22Rv1 (cell line): ENCODE data around the gene SAV1.

Source experiments
- H3K27ac ChIP-seq: fragments of 450-650 bp; 2 replicates; pipeline ENCODE4 v1.5.1; 2017
- ZFX ChIP-seq: fragments of 450-650 bp; IDR thresholded peaks from 2 replicates; pipeline ENCODE4 v1.6.1; 2017; ENCODE audit warnings: antibody characterized with exemption, borderline replicate concordance
- TF ChIP-seq, protein P1 (sequence below): fragments of 450-650 bp; IDR thresholded peaks from 2 replicates; pipeline ENCODE4 v1.5.1; 2017; ENCODE audit warnings: mild to moderate bottlenecking

SAV1 gene

DNA sequence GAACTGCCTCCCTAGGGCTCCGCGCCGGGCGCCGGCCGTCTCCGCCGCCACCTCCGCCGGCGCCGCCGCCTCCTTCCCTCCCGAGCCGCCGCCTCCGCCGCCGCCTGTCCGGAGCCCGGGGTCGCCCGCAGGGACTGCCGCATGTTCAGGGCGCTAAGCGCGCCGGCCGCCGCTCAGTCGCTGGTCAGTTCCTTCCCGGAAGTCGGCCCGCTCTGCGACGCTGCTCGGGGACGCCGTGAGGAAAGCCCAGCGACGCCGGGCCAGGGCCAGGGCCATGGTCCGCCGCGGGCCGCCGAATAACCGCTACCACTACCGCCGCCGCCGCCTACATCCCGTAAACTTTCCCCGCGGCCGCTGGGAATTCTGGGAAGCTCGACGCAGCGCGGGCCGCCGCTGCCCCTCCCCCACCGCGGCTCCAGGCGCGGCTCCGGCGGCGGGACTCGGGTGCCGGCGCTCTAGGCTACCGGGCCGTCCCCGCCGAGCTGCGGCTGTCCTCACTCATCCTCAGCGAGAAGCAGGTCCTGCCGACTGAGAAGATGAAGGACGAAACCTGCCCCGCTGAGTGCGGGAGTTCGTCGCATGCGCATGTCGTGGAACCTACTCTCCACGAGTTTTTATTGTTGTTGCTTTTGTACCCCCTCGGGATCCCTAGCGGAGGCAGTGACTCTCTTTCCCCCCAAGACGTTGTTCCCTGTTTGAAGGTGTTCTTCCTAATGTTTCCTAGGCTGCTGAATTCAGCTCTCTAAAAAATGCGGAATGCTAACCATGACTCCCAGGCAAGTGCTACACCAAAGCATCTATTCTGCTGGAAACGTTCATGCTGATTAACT lies at the start of gene SAV1:
SAV1 (minus strand) TSS at position 311 of the 830 bp plus-strand sequence. CDS start 339 bp downstream, outside the sequence.
- H3K27ac ChIP-seq, result peak within 1 kb of the TSS; percentile 92
- TF ChIP-seq, protein P1, sequence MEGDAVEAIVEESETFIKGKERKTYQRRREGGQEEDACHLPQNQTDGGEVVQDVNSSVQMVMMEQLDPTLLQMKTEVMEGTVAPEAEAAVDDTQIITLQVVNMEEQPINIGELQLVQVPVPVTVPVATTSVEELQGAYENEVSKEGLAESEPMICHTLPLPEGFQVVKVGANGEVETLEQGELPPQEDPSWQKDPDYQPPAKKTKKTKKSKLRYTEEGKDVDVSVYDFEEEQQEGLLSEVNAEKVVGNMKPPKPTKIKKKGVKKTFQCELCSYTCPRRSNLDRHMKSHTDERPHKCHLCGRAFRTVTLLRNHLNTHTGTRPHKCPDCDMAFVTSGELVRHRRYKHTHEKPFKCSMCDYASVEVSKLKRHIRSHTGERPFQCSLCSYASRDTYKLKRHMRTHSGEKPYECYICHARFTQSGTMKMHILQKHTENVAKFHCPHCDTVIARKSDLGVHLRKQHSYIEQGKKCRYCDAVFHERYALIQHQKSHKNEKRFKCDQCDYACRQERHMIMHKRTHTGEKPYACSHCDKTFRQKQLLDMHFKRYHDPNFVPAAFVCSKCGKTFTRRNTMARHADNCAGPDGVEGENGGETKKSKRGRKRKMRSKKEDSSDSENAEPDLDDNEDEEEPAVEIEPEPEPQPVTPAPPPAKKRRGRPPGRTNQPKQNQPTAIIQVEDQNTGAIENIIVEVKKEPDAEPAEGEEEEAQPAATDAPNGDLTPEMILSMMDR, result 0 out of 2 replicates have a peak, but pooled peaks have one; percentile 2
- TF ChIP-seq ZFX, result no peak

DNA sequence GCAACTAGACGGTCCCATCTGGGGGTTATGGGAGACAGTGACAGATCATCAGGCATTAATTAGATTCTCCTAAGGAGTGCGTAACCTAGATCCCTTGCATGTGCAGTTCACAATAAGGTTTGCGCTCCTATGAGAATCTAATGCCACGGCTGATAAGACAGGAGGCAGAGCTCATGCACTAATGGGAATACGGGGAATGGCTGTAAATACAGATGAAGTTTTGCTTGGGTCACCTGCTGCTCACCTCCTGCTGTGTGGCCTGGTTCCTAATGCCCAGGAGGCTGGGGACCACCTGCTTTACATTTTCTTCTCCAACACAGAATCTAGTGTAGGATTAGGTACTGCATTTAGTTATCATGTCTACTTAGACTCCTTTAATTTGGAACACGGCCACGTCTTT lies 49.7 kb upstream of the SAV1 start:
- TF ChIP-seq, protein P1, result no peak
- TF ChIP-seq ZFX, result no peak
- no peak overlapping the region for H3K27ac ChIP-seq

DNA sequence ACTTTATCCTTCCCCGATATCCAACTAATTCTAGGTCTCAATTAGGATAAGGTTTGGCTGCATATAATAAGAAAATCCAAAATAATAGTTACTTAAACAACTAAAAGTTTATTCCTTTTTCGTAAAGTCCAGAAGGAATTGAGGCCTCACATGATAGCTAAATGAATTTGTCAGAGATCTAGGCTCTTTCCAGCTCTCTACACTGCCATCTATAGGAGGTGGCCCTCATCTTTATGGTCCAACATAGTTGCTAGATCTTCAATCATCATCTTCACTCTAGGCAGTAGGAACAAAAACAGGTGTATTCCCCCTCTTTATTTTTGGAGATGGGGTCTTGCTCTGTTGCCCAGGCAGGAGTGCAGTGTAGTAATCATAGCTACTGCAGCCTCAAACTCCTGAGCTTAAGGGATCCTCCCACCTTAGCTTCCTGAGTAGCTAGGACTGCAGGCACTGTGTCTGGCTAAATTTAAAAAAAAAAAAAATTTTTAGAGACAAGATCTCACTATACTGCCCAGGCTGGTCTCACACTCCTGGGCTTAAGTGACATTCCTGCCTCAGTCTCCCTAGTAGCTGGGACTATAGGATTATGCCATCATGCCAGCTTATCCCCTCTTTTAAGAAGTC lies 46.5 kb upstream of the SAV1 start:
- no peak overlapping the region for H3K27ac ChIP-seq
- TF ChIP-seq, protein P1, result peak; percentile 80
- no peak for TF ChIP-seq ZFX

DNA sequence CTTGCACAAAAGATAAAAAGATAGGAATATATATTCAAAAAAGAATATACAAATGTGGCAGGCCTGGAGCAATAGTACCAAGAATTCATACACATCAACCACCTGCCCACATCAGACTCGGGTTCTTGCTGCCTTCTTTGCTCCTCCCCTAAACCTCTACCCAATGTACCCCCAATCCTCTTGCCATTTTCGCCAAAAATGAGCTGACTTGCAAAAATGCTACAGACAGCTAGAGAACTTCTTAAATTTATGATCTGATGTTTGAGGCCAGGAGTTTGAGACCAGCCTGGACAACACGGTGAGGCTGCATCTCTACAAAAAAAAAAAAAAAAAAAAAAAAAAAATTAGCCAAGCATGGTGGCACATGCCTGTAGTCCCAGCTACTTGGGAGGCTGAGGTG lies 42.9 kb upstream of the SAV1 start:
- TF ChIP-seq, protein P1, result no peak
- no peak for TF ChIP-seq ZFX
- no peak overlapping the region for H3K27ac ChIP-seq

DNA sequence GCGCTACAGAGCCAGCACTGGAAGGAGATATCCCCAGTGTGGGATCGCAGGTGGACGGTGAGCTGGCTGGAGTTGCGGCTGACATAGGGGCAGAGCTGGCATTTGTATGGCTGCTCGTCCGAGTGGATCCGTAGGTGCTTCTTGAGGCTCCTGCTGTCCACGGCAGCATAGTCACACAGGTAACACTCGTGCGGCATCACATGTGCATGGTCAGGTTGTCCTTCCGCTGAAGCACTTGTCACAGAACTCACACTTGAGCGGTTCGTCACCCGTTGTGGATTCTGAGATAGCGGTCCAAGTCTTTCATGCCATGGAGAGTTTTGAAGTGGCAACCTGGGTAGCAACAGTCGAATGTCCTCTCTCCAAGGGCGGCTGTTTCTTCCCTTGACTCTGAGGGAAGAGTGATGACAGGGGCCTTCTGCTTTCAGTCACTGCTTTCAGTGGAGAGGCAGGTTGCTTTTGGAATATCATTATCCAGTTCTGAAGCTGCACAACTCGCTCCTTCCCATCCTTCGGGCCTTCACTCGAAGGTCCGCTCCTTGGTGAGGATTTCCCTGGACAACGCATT lies 37.0 kb upstream of the SAV1 start:
- no peak for TF ChIP-seq ZFX
- TF ChIP-seq, protein P1, result no peak
- H3K27ac ChIP-seq, result no peak overlapping the region

DNA sequence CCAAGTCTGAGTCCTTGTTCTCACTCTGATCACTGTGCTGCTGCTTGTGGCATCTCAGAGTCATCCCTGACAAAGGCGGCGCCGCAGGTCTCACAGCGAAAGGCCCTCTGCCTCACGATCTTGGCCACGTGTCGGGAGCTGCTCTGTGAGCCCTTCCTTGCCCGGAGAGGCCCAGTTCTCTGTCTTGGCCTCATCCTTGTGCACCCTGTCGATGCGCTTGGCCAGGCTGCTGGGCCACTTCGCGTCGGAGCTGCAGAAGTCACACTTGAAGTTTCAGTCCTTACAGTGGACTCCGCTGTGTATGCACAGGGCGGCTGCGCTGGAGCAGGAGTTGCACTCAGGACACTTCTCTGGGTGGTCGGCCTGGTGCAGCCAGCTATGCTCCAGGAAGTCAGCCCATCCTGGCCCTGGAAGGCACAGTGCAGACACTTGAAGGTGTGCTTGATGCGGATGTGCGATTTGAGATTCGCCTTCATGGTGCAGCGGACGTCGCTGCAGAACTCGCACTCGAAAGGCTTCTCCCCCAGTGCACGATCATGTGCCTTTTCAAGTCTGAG lies 36.4 kb upstream of the SAV1 start:
- no peak for TF ChIP-seq ZFX
- TF ChIP-seq, protein P1, result no peak
- no peak overlapping the region for H3K27ac ChIP-seq
